ENCODE results near the gene ERLIN1. TPM values are rescaled to one million over a fixed set of nuclear protein-coding genes. Genes with fewer than 3 reads are reported as not detected.

The ERLIN1 gene
- total RNA-seq, 4 donors from 2014 or later, result 5.3 to 8.5 (median 7.3) TPM

- intact Hi-C loops (cut with DNase I; ENCODE audit: low total_unique reads), result no loop called here
- in situ Hi-C loops (cut with MboI; ENCODE audit: low sequenced_read_pairs in 4 of 4), result no loop called here
These were observed 50.3 kb downstream of the ERLIN1 start for GRCh38 chr10:100135486-100135885.

GRCh38 chr10:100133801-100134200 lies 52.0 kb downstream of the ERLIN1 start:
- H3K27ac ChIP-seq, result no peak overlapping the region
- DNase-seq (no peak), ATAC-seq (no peak)
- in situ Hi-C loops (cut with MboI; ENCODE audit: low sequenced_read_pairs in 4 of 4), result no loop called here
- no peaks in the 10 kb centered on the region for H3K27me3 ChIP-seq
- H3K4me1 ChIP-seq, result no peaks in the 10 kb centered on the region
- intact Hi-C loops (cut with DNase I; ENCODE audit: low total_unique reads), result no loop called here
- no peak for TF ChIP-seq CTCF (IDR thresholded peaks at IDR 0.05 in 4 of 5, conservative IDR thresholded peaks at IDR 0.05 in 1 of 5)
- no peak for TF ChIP-seq POLR2A (IDR thresholded peaks at IDR 0.05)
- no peaks in the 10 kb centered on the region for H3K36me3 ChIP-seq
- no peak overlapping the region for H3K4me3 ChIP-seq
- H3K9me3 ChIP-seq, result no peaks in the 10 kb centered on the region

More at GRCh38 chr10:100135486-100135885, 50.3 kb downstream of the ERLIN1 start:
- Histone ChIP-seq H3K4me1 (no peaks in the 10 kb centered on the region), H3K27me3 (no peaks in the 10 kb centered on the region), H3K9me3 (no peaks in the 10 kb centered on the region), H3K4me3 (no peak overlapping the region), H3K27ac (no peak overlapping the region), H3K36me3 (no peaks in the 10 kb centered on the region)
- DNase-seq (no peak), ATAC-seq (no peak)
- TF ChIP-seq CTCF (IDR thresholded peaks at IDR 0.05 in 4 of 5, conservative IDR thresholded peaks at IDR 0.05 in 1 of 5) (no peak), POLR2A (IDR thresholded peaks at IDR 0.05) (no peak)

- ATAC-seq (no peak), DNase-seq (no peak)
- intact Hi-C loops (cut with DNase I; ENCODE audit: low total_unique reads), result no loop called here
- H3K27ac ChIP-seq, result no peak overlapping the region
- no peaks in the 10 kb centered on the region for H3K9me3 ChIP-seq
- H3K4me1 ChIP-seq, result no peaks in the 10 kb centered on the region
- in situ Hi-C loops (cut with MboI; ENCODE audit: low sequenced_read_pairs in 4 of 4), result no loop called here
- H3K4me3 ChIP-seq, result no peak overlapping the region
- H3K36me3 ChIP-seq, result no peaks in the 10 kb centered on the region
- TF ChIP-seq CTCF (IDR thresholded peaks at IDR 0.05 in 4 of 5, conservative IDR thresholded peaks at IDR 0.05 in 1 of 5), result no peak
- no peak for TF ChIP-seq POLR2A (IDR thresholded peaks at IDR 0.05)
- H3K27me3 ChIP-seq, result no peaks in the 10 kb centered on the region
These were observed 53.4 kb downstream of the ERLIN1 start for GRCh38 chr10:100132427-100132826.

- Histone ChIP-seq H3K4me3 (no peak overlapping the region), H3K9me3 (no peaks in the 10 kb centered on the region), H3K36me3 (no peaks in the 10 kb centered on the region), H3K27ac (no peak overlapping the region), H3K4me1 (no peaks in the 10 kb centered on the region), H3K27me3 (no peaks in the 10 kb centered on the region)
- intact Hi-C loops (cut with DNase I; ENCODE audit: low total_unique reads) (no loop called here), in situ Hi-C loops (cut with MboI; ENCODE audit: low sequenced_read_pairs in 4 of 4) (no loop called here)
- TF ChIP-seq CTCF (IDR thresholded peaks at IDR 0.05 in 4 of 5, conservative IDR thresholded peaks at IDR 0.05 in 1 of 5) (no peak), POLR2A (IDR thresholded peaks at IDR 0.05) (no peak)
- DNase-seq (no peak), ATAC-seq (no peak)
These were observed 54.3 kb downstream of the ERLIN1 start for GRCh38 chr10:100131571-100131970.

- Histone ChIP-seq H3K4me1 (no peaks in the 10 kb centered on the region), H3K27me3 (no peaks in the 10 kb centered on the region), H3K36me3 (no peaks in the 10 kb centered on the region), H3K9me3 (no peaks in the 10 kb centered on the region), H3K27ac (no peak overlapping the region), H3K4me3 (no peak overlapping the region)
- DNase-seq (peak in 1 of 2 donors; percentile 10), ATAC-seq (no peak)
- TF ChIP-seq CTCF (IDR thresholded peaks at IDR 0.05 in 4 of 5, conservative IDR thresholded peaks at IDR 0.05 in 1 of 5) (no peak), POLR2A (IDR thresholded peaks at IDR 0.05) (no peak)
- in situ Hi-C loops (cut with MboI; ENCODE audit: low sequenced_read_pairs in 4 of 4) (no loop called here), intact Hi-C loops (cut with DNase I; ENCODE audit: low total_unique reads) (no loop called here)
These were observed 55.0 kb downstream of the ERLIN1 start for GRCh38 chr10:100130831-100131230.

Measured in gastrocnemius medialis (tissue), 4 donors.